ENCODE results near the gene GSTM1.

DNA sequence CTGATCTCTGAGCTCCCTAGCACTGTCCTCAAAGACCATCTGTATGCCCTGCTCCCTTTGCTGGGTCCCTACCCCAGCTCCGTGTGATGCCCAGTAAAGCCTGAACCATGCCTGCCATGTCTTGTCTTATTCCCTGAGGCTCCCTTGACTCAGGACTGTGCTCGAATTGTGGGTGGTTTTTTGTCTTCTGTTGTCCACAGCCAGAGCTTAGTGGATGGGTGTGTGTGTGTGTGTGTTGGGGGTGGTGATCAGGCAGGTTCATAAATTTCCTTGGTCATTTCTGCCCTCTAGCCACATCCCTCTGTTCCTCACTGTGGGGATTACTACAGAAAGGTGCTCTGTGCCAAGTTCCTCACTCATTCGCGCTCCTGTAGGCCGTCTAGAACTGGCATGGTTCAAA is 30.1 kb downstream of the GSTM1 start:
- no peak for TF ChIP-seq CTCF (IDR thresholded peaks at IDR 0.05)
- no peak for TF ChIP-seq POLR2A (IDR thresholded peaks at IDR 0.05)
